GM12878 (cell line): ENCODE measurements around the gene BTG1. TPM values are rescaled to one million over a fixed set of nuclear protein-coding genes. Genes with fewer than 3 reads are reported as not detected.
A peak's percentile ranks its signal among the peaks of the same experiment; 100 is the strongest.

Experiments
- CREB1 ChIP-seq: IDR thresholded peaks from 2 replicates; pipeline ENCODE4 v1.6.1; 2012; ENCODE audit warnings: low read depth, mild to moderate bottlenecking, inconsistent platforms
- E2F8 ChIP-seq: fragments of 450-650 bp; IDR thresholded peaks from 2 replicates; pipeline ENCODE4 v1.6.1; 2018; ENCODE audit warnings: mild to moderate bottlenecking, low read depth, moderate library complexity; ENCODE audit not compliant: partially characterized antibody
- HCFC1 ChIP-seq: fragments of 150-350 bp; IDR thresholded peaks from 2 replicates; pipeline ENCODE4 v1.6.1; 2014; ENCODE audit warnings: low read length
- MAX ChIP-seq: IDR thresholded peaks from 2 replicates; pipeline ENCODE4 v1.6.1; 2012; ENCODE audit warnings: low read depth, low read length, improper control_type of control experiment
- SUZ12 ChIP-seq: fragments of 200-600 bp; sonication (generic); IDR thresholded peaks from one replicate; pipeline ENCODE4 v1.6.1; 2018; ENCODE audit warnings: antibody characterized with exemption, mild to moderate bottlenecking; ENCODE audit not compliant: unreplicated experiment
- ZBTB11 ChIP-seq: fragments of 450-650 bp; formaldehyde crosslinking; IDR thresholded peaks from 2 replicates; pipeline ENCODE4 v1.5.0; 2022; ENCODE audit warnings: mild to moderate bottlenecking, missing genetic modification characterization
- ZBTB33 ChIP-seq: fragments of 450-650 bp; IDR thresholded peaks from 2 replicates; pipeline ENCODE4 v1.6.1; 2017; ENCODE audit warnings: mild to moderate bottlenecking
- polyA plus RNA-seq, 11 experiments: library from polyadenylated mRNA; depleted of rRNA in 4 of 11; unstranded in 6 of 11; stranded (reverse) in 5 of 11; fragments of >200 nt; fragmentation: Nextera tagmentation in 4 of 11; fragmentation: Illumina TruSeq in 1 of 11; extraction: Ambion mirVana in 4 of 11; extraction: Trizol in 1 of 11; gene quantifications; 1 replicate in 1 of 11; 2 replicates in 10 of 11; pipeline versions ENCODE4 v1.2.1 to v1.2.3, GENCODE V29; 2011 to 2016; ENCODE audit warnings: inconsistent platforms in 2 of 11, missing spikeins in 2 of 11, low read depth in 1 of 11
- total RNA-seq, 4 experiments: library from RNA; depleted of rRNA in 3 of 4; stranded (reverse); fragments of >200 nt in 3 of 4; fragmentation: Illumina TruSeq in 1 of 4; extraction: Trizol in 1 of 4; gene quantifications; 2 replicates each; pipeline versions ENCODE4 v1.2.1 to v1.2.3, GENCODE V29; 2013 to 2021

BTG1 gene
- total and polyA plus RNA-seq, 10 of the 15 experiments (the other 5 are each of a cell fraction or from before 2014, with no cell fraction given): 23.7 to 194 (median 56.4) TPM

GRCh38 chr12:92158796-92159439, 13.3 kb upstream of the BTG1 start (continued):
- TF ChIP-seq HCFC1 (no peak), E2F8 (peak; percentile 21), ZBTB11 (CRISPR knock-in tag) (no peak), ZBTB33 (no peak), CREB1 (no peak), MAX (no peak), SUZ12 (no peak)
- TF ChIP-seq, all 136 proteins: peak for 18
